COR-L47 (cell line): ENCODE measurements around the gene PHF21A.

Source experiments
- DNase-seq: peaks from one replicate; lab custom pipeline; 2025; lab: John Stamatoyannopoulos, UW

The PHF21A gene

GRCh38 chr11:45884596-45885185, 236.6 kb downstream of the PHF21A start:
- DNase-seq = no peak
